Activated CD4-positive, alpha-beta T cell treated with anti-CD3 and anti-CD28 coated beads, Interleukin-2, amount 50 U/mL, for 24 hours (primary cell): ENCODE data around the gene LGALSL.
A peak's percentile ranks its signal among the peaks of the same experiment; 100 is the strongest.

Source experiments
- DNase-seq, 2 donors: peaks; one replicate each; pipeline ENCODE4 v3.0.0-alpha.2; 2020; ENCODE audit warnings: low read depth in 1 of 2, low spot score in 1 of 2

The LGALSL gene

DNA sequence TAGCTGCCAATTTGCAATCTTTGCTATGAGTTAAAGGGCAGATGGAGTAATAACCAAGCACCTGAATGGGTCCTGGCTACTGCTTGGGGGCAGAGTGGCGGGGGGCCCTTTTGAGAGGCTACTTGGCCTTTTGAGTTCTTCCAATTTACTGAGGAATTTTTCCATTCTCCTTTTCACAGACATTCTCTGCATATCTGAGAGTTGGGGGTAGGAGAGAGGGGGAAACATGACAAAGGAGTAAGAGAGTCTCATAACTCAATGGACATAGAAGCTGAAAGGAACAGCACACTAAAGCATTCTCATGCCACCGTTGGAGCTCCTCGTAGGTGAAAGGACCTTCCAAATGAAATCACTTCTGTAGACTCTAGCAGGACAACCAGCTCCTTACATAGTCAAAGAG, 16.1 kb downstream of the LGALSL start:
- no peak for DNase-seq

DNA sequence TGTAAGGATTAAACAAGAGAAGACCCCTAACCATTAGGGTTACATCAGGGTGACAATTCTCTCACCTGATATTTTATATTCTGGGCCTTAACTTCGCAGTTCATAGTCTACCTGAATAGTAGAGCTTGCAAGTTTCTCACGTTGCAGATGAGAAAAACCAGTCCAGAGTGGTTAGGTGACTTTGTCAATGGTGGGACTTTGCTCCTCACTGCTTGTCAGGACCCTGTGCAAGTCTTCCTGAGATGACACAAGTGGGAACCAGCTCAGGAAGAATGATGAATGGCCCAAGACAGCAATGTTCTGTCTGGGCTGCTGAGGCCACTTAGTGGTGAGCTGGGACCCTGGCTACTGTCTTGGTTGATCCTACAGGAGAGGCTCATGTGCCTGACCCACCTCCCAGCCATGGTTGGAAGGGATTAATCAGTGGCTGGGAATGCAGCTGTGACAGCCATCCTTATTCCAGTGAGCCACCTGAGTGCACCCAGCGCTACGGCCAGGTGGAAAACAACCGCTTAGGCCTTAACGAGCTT, 16.9 kb downstream of the LGALSL start:
- DNase-seq, result no peak

DNA sequence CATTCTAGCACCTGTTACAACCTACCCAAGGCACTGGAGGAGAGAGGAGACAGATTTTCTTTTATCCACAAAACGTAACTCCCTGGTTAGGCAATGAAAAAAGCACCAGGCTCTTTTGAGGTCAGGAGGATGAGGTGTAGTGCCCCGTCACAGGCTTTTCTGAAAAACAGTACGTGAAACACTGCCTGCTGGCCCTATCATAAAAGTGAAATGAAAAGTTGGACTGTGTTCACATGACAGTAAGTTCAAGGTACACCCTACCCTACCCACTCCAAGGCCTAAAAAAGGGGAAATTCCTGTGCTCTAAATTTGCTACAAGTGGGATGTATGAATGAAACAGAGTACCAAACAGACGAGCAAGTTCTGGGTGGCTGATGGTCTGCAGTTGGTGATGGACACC, 17.6 kb downstream of the LGALSL start:
- no peak for DNase-seq

DNA sequence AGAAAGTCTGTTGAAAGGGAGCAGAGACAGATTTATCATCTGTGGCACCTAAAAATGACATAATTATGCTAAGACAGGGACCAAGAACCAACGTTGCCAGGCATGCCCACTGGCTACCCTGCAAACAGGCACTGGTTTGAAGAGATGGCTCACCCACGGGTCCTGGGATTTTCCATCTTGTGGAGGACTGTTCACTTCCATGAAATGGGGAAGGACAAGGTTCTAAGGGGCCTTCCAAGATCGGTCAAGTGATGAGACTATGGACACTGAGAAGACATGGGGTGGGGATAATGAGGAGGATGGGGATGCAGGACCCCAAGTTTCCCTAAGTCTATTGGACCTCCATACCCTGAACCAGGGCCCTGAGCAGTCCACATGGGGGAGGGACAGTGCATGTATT, 18.9 kb downstream of the LGALSL start:
- DNase-seq, result no peak

DNA sequence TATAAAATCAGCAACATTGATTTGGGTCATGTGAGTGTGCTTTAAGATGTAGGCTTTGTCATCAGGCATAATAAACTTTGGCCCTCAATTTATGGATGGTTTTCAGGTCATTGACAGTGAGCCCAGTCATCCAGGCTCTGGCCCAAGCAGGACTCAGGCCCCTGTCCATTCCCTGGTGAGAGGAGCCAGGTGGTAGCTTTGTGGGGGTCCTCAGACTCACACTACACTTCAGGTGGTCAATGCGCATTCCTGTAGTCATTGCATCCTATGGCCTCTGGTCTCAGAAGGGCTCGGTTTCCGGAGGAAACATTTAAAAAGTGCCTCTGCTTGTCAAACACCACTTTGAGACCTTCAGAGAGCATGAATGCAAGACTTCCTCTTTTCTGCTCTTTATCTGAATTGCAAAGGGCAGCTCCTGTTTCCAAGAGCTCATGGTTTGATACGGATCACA, 20.2 kb downstream of the LGALSL start:
- DNase-seq, result no peak

DNA sequence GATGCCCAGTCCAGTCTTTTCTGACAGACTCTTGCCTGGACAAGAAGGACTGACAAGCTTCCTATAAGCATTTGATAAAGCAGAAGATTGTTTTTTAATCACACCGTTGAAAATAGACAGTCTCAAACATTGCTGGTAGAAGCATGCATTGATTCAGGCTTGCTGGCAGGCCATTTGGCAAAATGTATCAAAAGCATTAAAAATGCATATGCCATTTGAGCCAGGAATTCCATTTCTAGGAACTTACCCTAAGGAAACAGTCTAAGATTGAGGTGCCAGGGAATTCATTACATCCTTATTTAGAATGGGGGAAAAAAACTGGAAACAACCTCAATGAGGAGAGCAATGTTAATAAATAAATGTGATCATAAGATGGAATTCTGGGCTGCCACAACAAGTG, 20.7 kb downstream of the LGALSL start:
- no peak for DNase-seq

DNA sequence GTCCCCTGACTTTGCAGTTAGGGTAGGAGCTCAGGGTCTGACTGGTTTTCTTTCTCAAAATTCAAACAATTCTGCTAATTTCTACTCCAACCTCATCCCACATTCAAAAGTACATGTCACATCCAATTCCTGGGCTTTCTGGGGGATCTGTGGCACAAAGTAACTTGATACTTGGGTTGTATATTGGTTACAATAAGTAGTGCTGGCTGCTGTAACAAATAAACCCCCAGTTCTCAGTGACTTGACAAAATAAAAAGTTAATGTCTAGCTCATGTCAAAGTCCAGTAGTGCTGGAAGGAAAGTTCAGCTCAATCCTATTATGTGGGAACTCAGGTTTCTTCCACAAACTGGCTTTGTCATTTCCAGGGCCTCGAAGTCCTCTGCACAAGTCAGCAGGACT, 23.1 kb downstream of the LGALSL start:
- no peak for DNase-seq

DNA sequence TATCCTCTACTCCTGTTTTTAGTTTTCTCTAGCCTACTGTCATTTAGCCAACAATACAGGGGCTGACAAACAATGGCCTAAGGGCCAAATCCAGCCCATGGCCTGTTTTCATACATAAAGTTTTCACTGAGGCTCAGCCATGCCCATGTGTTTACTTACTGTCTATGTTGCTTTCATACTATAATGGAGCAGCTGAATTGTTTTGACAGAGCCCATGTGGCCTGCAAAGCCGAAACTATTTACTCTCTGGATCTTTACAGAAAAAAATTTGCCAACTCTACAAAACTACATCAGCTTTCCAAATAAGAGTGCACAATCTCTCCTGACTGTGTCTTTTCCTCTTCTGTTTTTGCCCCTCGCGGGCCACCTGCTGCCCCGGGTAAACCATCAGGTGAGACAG, 24.0 kb downstream of the LGALSL start:
- no peak for DNase-seq

DNA sequence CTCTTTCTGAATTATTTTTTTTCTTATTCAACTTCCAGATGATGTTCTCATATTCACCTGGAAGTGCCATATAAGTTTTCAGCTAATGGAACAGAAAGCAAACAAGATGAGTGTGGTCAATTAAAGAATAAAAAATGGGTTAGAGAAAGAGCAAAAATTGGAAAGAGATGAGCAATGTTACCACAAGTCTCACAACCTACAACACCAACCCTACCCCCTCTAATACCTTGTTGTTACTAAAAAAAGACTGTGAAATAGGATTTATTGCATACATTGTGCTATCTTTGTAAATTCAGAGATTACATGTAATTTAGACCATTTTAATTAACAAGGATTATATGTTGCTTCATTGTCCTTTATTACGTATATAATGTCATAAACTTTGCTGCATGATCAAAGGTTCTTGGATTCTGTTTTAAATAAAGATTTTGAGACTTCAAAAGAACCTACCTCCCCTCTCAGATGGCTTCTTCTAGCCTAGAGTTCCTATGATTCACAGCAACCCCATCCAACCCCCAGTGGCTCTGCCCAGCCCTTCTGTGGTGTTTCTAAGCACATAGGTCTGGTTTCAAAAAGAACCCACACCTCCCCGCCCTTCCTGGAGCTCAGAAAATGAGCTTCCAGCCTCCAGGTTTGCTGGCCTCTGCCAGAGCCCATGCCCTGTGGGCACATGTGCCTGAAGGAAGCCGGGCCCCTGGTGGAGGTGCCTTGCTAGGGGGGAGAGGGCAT, 24.7 kb downstream of the LGALSL start:
- DNase-seq, result no peak

DNA sequence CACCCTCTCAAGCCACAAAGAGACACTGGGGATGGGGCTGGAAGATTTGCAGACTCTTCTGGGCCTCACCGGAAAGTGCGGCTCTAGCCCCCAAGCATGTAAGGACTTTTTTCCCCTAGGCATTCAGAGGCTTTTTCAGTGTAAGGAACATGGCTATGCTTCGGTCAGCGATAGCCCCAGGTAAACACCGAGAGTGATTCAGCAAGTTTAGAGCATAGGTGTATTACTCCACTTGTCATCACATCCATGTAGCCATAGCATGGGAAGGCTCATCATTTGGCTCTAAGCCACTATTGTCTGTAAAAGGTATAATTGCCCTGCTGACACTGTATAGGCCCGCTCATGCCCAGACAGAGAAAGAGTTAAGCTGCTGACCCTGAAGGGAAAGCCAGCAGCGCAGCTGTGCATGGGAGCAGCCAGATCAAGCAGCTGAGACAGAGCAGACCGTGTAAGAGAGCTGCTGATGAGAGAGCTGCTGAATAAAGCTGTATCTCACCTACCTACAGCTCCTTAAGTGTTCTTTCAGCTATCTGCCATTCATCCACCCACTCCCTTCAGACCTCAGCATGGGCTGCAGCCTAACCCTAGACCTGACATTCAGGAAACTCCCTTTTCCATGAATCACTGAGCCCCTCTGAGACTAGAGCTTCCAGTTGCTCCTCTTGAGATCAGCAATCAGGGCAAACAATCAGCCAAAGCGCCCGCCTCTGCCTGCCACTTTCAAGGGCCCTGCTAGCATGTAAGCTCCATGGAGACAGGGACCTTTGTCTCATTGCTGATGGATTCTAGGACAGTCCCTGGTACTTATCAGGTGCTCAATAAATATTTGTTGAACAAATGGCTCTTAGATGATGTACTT, 25.5 kb downstream of the LGALSL start:
- DNase-seq, result no peak

DNA sequence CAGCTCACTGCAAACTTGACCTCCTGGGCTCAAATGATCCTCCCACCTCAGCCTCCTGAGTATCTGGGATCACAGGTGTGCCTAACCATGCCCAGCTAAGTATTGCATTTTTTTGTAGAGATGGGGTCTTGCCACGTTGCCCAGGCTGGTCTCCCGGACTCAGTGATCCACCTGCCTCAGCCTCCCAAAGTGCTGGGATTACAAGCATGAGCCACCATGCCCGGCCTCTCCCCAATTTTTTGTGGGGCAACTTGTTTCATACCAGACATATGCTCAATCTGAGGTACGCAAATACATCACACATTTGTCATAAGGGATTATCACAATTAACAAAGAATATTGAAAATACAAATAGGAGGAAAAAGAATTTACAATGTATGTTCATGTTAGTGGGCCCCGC, 27.7 kb downstream of the LGALSL start:
- no peak for DNase-seq

DNA sequence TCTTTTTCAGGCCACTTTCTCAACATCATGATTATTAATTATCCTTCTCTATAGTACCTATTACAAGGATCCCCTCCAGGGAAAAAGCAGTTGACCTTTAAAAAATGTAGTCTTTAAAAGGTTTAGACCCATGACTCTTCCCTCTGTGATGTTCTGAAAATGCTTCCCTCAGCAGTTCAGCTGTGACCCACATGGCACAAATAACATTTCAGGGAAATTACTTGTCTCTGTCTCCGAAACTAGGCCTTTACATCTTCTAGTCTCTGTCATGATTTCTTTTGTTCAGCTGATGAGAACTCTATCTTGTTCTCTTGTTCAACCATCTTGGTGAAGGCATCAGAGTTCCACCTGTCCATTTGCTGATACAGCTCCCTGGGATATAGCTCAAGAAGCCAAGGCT, 28.3 kb downstream of the LGALSL start:
- DNase-seq, result no peak

DNA sequence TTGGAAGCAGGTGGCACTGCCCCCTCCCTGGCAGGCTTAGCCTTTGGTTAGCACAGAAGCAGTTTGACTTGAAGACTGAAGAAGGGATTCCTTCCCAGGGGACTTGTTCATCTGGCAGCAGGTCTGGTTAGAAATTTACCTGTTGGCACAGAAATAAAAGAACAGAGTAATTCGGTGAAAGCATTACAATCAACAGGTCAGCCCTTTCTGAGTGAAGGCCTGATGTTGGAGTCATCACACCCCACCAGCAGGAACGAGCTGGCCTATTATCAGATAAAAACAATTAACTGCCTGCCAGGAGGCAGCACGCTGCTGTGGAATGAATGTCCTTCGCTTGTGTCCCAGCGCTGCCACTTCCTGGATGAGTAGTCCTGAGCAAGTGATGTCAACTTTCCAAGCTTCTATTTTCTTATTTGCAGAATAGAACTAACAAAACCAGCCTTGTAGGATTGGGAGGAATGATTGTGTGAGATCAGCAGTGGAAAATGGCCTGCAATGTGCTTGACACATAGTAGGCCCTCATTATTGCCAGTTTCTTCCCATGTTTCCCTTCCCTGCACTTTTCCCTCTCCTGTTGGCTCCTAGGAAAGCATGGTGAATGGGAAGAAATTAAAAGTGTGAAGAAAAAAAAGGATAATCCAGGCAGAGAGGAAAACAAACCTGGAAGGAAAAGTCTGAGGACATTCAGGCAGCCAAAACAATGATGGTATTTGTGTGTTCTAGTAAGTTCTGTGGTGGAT, 29.0 kb downstream of the LGALSL start:
- no peak for DNase-seq

DNA sequence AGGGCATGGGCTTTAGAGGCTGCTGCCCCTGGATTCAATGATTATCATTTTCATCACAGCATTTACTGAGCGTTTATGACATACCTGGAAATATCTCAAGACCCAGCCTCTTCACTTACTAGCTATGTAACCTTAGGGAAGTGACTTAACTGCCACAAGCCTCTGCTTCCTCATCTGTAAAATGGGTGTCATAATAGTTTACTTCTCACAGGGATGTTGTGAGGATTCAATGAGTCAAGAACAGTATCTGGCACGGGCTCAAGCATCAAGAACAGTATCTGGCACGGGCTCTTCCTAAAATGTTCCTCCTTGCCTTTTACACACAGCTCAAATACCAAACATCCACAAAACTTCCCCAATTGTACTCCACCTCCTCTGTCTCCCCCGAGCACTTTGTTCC, 31.4 kb downstream of the LGALSL start:
- DNase-seq, result no peak

DNA sequence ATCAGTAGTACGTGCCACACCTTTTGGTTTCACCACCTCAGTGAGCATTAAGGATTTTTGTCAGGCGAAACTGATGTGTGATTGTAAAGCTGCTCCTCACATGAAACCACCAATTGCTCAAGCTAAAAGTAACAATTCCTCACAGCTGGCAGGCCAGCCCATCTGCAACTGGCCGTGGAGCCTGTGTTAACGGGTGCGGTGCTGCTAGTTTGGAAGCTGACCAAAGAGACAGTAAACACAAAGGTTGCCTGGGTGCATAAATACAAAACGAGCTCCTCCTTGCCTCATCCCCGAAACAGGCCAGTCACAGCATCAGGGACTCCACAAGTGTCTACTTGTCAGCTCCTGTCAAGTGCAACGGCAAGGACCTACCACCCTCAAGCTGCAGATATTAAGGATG, 32.0 kb downstream of the LGALSL start:
- DNase-seq, result no peak

DNA sequence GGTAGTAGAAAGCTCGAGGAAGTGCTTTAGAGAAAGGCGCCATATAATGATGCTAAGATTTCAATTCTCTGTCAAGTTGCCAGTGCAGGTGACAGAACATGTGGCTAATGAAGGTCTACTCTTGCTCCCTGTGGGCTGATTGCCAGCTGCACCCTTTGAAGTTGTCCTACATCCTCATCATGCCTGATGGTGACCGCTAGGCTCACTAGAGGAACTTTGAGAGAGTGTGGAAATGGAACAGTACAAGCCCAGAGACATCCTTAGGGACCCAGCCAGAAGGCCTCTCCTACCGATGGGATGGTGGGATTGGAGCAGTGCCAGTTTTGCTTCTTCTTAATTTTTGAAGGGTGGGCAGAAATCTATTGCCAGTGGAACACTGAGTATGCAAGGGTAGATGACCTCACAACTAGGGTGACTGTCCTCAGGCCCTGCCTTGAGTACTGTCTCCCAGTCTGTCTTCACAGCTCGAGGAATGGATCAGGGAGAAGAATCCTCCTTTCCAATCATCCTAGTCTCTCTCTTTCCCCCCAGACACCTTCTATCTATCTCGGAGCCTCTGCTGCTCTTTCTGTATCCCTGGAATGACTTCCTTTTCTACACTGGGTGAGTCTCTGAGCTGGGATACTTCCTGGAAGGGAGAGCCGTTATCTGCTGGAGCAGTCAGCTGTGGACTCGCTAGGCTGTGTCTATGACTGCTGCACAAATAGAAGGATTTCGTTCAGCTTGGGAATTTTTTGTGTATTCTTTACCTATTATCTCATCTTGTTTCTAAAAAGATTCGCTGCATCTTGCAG, 33.5 kb downstream of the LGALSL start:
- DNase-seq, result no peak

DNA sequence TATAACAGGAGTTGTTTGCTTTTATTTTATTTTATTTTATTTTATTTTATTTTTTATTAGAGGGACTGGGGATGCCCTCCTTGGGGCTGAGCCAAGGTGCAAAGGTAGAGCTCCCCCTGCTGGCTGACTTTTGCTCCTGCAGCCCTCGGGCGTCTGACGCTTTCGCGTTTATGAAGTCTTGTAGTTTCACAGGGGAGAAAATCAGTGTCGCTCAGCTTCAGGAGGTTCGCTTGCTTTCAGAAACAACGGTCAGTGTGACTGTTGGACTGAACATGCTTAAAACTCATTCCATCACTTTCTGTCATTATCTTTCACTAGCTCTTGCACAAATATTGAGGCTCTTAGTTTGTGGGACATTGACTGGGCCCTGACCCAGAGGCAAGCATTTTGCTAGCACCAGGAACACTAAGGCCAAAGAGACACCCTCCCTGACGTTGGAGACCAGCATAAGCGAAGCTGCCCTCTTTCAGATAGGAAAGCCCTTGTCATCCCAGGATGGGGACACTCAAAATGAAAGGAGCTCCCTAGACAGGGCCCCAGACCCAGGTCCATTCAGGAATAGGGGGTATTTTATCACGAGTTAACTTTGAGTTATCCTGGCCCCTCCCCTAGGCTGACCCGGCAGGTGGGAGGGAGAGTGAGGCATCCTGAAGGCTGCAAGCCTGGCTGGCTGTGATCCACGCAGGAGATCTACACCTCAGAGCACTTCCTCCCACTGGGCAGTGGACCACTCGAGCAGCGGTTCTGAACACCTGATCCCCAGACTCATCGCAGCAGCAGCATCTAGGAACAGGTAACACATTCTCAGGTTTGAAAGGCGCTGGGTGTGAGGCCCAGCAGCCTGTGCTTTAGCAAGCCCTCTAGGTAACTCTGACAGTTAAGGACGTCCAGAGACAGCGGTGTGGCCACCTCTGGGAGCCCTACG, 34.4 kb downstream of the LGALSL start:
- DNase-seq, result peak; percentile 71 to 74

DNA sequence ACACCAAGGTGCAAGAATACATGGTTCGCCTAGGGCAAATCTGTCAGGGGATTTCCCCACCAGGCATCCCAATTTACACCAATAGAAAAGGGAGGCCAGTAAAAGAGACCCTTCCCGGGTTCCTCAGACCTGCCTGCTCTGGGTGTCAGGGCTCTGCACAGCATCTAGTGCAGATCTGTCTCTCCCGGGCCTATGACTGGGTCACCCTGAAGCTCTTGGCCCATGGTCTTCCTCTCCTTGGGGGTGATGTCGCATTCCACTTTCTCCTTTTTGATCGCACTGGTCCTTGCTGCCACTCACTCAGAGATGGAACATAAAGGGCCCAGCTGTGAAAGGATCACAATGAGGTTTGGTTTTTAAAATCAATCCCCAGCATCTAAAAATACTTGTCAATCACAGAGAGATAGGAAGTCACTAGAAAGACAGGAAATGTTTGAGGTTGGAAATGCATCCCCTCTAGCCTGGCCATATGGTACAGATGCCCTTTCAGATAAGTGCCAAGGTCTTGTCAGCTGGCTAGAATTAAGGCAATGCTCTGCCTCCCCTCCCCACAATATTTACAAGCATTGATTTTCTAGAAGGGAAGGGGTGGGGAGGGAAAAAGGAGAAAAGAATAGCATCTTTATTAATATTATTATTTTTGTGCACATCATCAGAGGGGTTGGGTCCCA, 35.3 kb downstream of the LGALSL start:
- no peak for DNase-seq

DNA sequence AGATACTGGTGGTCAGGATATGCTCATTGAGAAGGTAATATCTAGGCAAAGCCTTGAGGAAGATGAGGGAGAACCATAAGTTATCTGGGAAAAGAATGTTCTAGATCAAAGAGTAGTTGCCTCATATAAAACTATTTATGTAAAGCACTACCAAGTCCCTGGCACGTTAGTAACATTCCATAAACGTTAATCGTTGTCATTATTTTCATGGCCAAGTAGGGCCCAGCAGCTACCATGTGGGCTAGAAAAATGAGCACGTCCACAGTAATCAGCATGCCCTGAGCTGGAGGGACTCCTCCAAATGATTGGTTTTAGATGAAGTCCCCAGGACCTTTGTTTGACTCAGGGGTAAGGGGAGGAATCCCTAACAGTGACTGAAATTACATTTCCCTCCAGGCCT, 37.5 kb downstream of the LGALSL start:
- no peak for DNase-seq
